ENCODE results near the gene WDFY4.

Gene WDFY4

DNA sequence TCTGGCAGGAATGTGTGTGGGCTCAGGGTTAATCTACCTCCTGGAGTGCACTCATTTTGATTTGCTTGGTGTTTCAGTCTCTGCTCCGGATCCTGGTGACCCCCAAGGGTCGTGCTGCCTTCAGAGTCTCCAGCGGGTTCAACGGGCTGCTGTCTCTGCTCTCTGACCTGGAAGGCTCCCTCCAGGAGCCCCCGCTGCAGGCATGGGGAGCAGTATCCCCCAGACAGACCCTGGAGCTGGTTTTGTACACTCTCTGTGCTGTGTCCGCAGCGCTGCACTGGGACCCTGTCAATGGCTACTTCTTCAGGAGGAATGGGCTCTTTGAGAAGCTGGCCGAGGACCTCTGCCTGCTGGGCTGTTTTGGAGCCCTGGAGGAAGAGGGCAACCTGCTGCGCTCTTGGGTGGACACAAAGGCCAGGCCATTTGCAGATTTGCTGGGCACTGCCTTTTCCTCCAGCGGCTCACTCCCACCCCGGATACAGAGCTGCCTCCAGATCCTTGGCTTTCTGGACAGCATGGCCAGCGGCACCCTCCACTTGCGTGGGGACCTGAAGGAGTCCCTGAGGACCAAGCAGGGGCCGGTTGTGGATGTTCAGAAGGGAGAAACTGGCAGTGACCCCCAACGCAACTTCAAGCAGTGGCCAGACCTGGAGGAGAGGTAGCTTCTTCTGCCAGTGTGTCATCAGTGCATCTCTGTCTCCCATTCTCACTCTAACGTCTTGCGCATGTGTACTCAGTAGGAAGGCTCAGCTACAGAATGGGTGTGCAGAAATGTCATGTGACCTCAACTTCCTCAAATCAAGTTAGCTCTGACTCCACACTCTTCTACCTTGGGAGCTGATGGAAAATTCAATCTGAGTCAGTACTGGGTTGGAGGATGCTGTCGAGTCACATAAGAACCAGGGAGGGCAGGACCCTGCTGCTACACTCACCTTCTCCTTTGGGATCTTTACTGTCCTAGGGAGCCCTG lies 58.5 kb downstream of the WDFY4 start:
- no peaks in the 10 kb centered on the region for H3K36me3 ChIP-seq (ENCODE audit: insufficient read depth, low read length)
- H3K27me3 ChIP-seq (ENCODE audit: insufficient read depth, low read length) = peaks cover 55% of the 10 kb centered on the region
- no peak overlapping the region for H2AFZ ChIP-seq (ENCODE audit: low read length, unreplicated experiment)
- H3K4me1 ChIP-seq (ENCODE audit: control insufficient read depth, insufficient read depth, low read length, unreplicated experiment) = no peaks in the 10 kb centered on the region
- no peak overlapping the region for H3K4me3 ChIP-seq (ENCODE audit: low read depth, low read length)
- H3K79me2 ChIP-seq (ENCODE audit: control insufficient read depth, insufficient read depth, low read length, unreplicated experiment) = no peaks in the 10 kb centered on the region
- H3K27ac ChIP-seq (ENCODE audit: low read depth, low read length) = no peak overlapping the region

DNA sequence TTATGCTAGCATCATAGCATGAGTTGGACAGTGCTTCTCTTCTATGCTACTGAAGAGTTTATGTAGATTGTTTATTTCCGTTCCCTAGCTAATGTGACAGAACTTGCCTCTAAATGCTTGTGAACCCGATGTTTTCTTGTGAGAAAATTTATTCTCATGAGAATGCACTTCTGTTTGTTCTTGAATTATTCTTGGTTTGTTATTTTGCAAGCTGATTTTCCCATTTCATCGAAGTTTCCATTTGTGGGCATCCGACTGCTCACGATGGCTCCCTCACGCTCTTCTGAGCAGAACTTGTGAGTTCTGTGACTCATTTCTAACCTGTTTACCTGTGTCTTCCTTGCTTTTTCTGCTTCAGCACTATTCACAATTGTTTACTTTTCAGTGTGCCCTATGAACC lies 59.9 kb downstream of the WDFY4 start:
- H2AFZ ChIP-seq (ENCODE audit: low read length, unreplicated experiment) = no peak overlapping the region
- H3K4me1 ChIP-seq (ENCODE audit: control insufficient read depth, insufficient read depth, low read length, unreplicated experiment) = no peaks in the 10 kb centered on the region
- H3K4me3 ChIP-seq (ENCODE audit: low read depth, low read length) = no peak overlapping the region
- H3K36me3 ChIP-seq (ENCODE audit: insufficient read depth, low read length) = no peaks in the 10 kb centered on the region
- H3K27ac ChIP-seq (ENCODE audit: low read depth, low read length) = no peak overlapping the region
- H3K79me2 ChIP-seq (ENCODE audit: control insufficient read depth, insufficient read depth, low read length, unreplicated experiment) = no peaks in the 10 kb centered on the region
- H3K27me3 ChIP-seq (ENCODE audit: insufficient read depth, low read length) = peaks cover 41% of the 10 kb centered on the region

DNA sequence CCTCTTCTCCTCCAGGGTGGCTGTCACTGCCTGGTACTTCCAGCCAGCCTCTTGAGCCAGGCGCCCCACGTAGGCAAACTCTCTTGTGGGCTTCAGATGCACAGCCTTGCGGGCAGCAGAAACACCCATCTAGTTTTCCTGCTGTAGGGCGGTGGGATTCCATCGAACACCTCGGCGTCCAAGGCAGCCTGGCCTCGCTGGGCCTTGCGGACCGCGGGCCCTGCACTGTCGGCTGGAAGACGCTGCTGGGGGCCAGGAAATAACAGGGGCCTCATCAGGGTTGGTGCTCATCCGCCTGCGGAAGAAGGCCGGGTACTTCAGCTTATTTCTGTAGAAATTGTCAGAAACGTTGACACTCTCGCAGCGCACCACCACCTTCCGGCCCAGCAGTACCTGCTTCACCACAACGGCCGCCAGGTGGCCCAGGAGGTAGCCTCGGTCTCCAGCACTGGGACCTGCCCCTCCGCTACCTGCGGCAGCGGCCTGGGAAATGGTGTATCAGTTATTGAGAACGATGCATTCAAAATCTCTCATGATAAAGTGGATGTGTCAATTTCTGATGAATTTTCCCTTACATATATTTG lies 61.1 kb downstream of the WDFY4 start:
- Histone ChIP-seq H2AFZ (ENCODE audit: low read length, unreplicated experiment) (no peak overlapping the region), H3K79me2 (ENCODE audit: control insufficient read depth, insufficient read depth, low read length, unreplicated experiment) (no peaks in the 10 kb centered on the region), H3K36me3 (ENCODE audit: insufficient read depth, low read length) (no peaks in the 10 kb centered on the region)

DNA sequence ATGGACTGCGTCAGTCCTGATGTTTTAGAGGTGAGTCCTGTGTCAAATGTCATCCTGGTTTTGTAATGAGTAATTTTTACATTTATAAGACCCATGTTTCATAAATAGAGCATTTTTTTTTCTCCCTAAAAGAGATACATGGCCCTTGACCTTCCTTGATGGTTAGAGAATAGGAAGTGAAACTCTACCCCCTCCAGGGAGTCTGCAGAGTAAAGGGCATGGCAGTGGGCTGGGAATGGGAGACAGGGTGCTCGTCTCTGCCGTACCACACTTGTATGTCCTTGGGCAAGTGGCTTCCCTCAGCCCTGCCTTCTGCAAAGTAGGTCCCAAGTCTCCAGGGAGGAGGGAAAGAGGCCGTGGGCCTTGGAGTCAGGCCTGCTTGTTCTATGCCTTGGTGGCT lies 63.9 kb downstream of the WDFY4 start:
- Histone ChIP-seq H3K4me1 (ENCODE audit: control insufficient read depth, insufficient read depth, low read length, unreplicated experiment) (no peaks in the 10 kb centered on the region), H3K27me3 (ENCODE audit: insufficient read depth, low read length) (peaks cover 27% of the 10 kb centered on the region), H3K4me3 (ENCODE audit: low read depth, low read length) (no peak overlapping the region), H3K79me2 (ENCODE audit: control insufficient read depth, insufficient read depth, low read length, unreplicated experiment) (no peaks in the 10 kb centered on the region), H2AFZ (ENCODE audit: low read length, unreplicated experiment) (no peak overlapping the region), H3K36me3 (ENCODE audit: insufficient read depth, low read length) (no peaks in the 10 kb centered on the region), H3K27ac (ENCODE audit: low read depth, low read length) (no peak overlapping the region)

More for the DNA sequence above, 61.1 kb downstream of the WDFY4 start:
- no peaks in the 10 kb centered on the region for H3K4me1 ChIP-seq (ENCODE audit: control insufficient read depth, insufficient read depth, low read length, unreplicated experiment)
- H3K27ac ChIP-seq (ENCODE audit: low read depth, low read length) = no peak overlapping the region
- H3K4me3 ChIP-seq (ENCODE audit: low read depth, low read length) = no peak overlapping the region
- peaks cover 30% of the 10 kb centered on the region for H3K27me3 ChIP-seq (ENCODE audit: insufficient read depth, low read length)

DNA sequence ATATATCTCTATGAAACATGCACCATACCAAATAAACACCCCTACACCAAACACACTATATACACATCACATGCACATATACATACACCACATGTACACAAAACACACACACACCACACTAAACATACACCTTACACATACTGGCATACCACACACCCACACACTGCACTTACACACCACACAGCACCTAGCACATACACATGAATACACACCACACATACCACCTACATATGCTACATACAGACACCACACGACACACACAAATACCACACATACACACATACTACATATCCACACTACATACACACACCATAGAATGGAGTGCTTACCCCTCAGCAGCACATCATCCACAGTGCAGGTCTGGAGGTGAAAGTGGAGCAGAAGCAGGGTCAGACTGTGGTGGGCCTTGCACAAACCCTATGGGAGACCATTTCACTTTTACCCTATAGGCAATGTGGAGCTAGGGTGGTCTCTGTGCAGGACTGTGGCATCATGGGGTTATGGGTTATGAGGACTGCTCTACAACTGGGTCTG lies 64.6 kb downstream of the WDFY4 start:
- no peaks in the 10 kb centered on the region for H3K36me3 ChIP-seq (ENCODE audit: insufficient read depth, low read length)

DNA sequence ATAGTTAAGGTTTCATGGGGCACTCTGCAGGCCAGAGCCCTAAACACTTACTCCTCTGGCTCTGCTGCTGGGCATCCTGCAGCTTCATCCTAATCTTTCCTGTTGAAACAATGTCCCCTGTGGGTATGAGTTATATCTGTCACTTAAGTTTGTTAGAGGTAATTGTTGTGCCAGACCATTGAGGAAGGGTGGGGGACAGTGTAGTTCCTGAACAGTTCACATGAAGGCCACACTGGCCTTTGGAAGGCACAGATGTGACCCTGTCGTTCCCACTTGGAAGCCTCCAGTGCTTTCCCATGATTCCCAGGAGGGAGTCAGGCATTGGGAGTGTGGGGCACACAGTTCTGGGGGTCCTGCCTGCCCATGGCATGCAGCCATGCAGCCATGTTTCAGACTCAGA lies 65.3 kb downstream of the WDFY4 start:
- H3K36me3 ChIP-seq (ENCODE audit: insufficient read depth, low read length) = no peaks in the 10 kb centered on the region
- H3K27ac ChIP-seq (ENCODE audit: low read depth, low read length) = no peak overlapping the region
- no peaks in the 10 kb centered on the region for H3K4me1 ChIP-seq (ENCODE audit: control insufficient read depth, insufficient read depth, low read length, unreplicated experiment)
- no peak overlapping the region for H3K4me3 ChIP-seq (ENCODE audit: low read depth, low read length)
- no peak overlapping the region for H2AFZ ChIP-seq (ENCODE audit: low read length, unreplicated experiment)
- peaks cover 26% of the 10 kb centered on the region for H3K27me3 ChIP-seq (ENCODE audit: insufficient read depth, low read length)
- H3K79me2 ChIP-seq (ENCODE audit: control insufficient read depth, insufficient read depth, low read length, unreplicated experiment) = no peaks in the 10 kb centered on the region

More for the DNA sequence above, 64.6 kb downstream of the WDFY4 start:
- Histone ChIP-seq H3K4me3 (ENCODE audit: low read depth, low read length) (no peak overlapping the region), H2AFZ (ENCODE audit: low read length, unreplicated experiment) (no peak overlapping the region), H3K27ac (ENCODE audit: low read depth, low read length) (no peak overlapping the region), H3K27me3 (ENCODE audit: insufficient read depth, low read length) (peaks cover 27% of the 10 kb centered on the region), H3K79me2 (ENCODE audit: control insufficient read depth, insufficient read depth, low read length, unreplicated experiment) (no peaks in the 10 kb centered on the region), H3K4me1 (ENCODE audit: control insufficient read depth, insufficient read depth, low read length, unreplicated experiment) (no peaks in the 10 kb centered on the region)

DNA sequence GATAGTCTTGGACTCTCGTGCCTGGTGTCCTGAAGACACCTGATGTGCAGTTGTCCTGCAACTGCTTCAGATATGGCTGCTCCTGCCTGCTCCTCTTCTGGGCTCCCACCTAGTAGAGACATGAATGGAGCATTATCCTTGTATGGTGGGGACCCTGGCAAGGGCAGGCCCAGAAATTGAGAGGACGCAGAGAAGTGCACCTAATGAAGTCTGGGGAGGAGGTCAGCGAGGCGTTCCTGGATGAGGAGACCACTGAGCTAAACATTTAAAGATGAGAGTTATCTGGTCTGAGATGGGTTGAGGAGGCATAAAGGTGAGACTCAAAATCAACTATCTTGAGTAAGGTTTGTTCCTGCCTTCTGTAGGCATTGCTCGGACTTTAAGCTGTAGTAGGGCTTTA lies 66.3 kb downstream of the WDFY4 start:
- no peaks in the 10 kb centered on the region for H3K36me3 ChIP-seq (ENCODE audit: insufficient read depth, low read length)
- no peaks in the 10 kb centered on the region for H3K79me2 ChIP-seq (ENCODE audit: control insufficient read depth, insufficient read depth, low read length, unreplicated experiment)
- H3K27ac ChIP-seq (ENCODE audit: low read depth, low read length) = no peak overlapping the region
- peaks cover 33% of the 10 kb centered on the region for H3K27me3 ChIP-seq (ENCODE audit: insufficient read depth, low read length)
- no peak overlapping the region for H2AFZ ChIP-seq (ENCODE audit: low read length, unreplicated experiment)
- H3K4me1 ChIP-seq (ENCODE audit: control insufficient read depth, insufficient read depth, low read length, unreplicated experiment) = no peaks in the 10 kb centered on the region
- no peak overlapping the region for H3K4me3 ChIP-seq (ENCODE audit: low read depth, low read length)

DNA sequence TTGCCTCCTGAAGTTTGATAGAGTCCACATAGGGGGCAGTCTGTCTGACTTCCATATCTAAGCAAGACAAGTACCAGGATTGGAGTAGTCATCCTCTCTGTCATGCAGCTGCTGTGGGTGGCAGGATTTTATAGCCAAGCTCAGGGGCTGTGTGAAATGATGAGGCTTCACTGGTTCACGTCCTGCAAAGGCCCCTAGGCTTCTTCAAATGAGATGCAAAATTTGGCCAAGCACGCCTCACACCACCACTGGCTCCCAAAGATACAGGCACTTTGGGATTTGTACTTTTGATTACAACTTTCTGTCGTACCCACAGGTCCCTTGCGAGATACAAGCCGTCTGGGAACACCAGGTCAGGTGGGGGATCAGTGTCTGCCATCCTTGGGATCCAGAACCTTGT lies 67.1 kb downstream of the WDFY4 start:
- Histone ChIP-seq H3K36me3 (ENCODE audit: insufficient read depth, low read length) (no peaks in the 10 kb centered on the region), H2AFZ (ENCODE audit: low read length, unreplicated experiment) (no peak overlapping the region), H3K4me1 (ENCODE audit: control insufficient read depth, insufficient read depth, low read length, unreplicated experiment) (no peaks in the 10 kb centered on the region), H3K27me3 (ENCODE audit: insufficient read depth, low read length) (peaks cover 39% of the 10 kb centered on the region), H3K79me2 (ENCODE audit: control insufficient read depth, insufficient read depth, low read length, unreplicated experiment) (no peaks in the 10 kb centered on the region), H3K27ac (ENCODE audit: low read depth, low read length) (no peak overlapping the region), H3K4me3 (ENCODE audit: low read depth, low read length) (no peak overlapping the region)

DNA sequence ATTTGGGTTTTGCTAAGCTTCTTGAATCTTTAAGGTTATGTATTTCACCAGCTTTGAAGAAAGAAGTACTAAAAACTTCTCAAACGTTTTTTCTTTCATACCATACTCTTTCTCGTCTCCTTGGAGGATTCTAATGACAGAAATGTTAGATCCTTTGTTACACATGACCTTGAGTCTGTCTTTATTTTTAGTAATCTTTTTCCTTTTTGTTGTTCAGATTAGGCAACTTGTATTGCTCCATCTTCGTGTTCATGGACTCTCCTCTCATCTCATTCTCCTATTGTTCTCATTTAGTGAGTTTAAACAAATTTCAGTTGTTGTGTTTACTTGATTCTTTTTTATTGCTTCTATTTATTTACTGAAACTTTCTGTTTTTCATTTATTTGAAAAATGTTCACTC lies 73.7 kb downstream of the WDFY4 start:
- no peaks in the 10 kb centered on the region for H3K36me3 ChIP-seq (ENCODE audit: insufficient read depth, low read length)
- H3K27ac ChIP-seq (ENCODE audit: low read depth, low read length) = no peak overlapping the region
- no peak overlapping the region for H3K4me3 ChIP-seq (ENCODE audit: low read depth, low read length)
- no peaks in the 10 kb centered on the region for H3K4me1 ChIP-seq (ENCODE audit: control insufficient read depth, insufficient read depth, low read length, unreplicated experiment)
- peaks cover 65% of the 10 kb centered on the region for H3K27me3 ChIP-seq (ENCODE audit: insufficient read depth, low read length)
- no peaks in the 10 kb centered on the region for H3K79me2 ChIP-seq (ENCODE audit: control insufficient read depth, insufficient read depth, low read length, unreplicated experiment)
- no peak overlapping the region for H2AFZ ChIP-seq (ENCODE audit: low read length, unreplicated experiment)

DNA sequence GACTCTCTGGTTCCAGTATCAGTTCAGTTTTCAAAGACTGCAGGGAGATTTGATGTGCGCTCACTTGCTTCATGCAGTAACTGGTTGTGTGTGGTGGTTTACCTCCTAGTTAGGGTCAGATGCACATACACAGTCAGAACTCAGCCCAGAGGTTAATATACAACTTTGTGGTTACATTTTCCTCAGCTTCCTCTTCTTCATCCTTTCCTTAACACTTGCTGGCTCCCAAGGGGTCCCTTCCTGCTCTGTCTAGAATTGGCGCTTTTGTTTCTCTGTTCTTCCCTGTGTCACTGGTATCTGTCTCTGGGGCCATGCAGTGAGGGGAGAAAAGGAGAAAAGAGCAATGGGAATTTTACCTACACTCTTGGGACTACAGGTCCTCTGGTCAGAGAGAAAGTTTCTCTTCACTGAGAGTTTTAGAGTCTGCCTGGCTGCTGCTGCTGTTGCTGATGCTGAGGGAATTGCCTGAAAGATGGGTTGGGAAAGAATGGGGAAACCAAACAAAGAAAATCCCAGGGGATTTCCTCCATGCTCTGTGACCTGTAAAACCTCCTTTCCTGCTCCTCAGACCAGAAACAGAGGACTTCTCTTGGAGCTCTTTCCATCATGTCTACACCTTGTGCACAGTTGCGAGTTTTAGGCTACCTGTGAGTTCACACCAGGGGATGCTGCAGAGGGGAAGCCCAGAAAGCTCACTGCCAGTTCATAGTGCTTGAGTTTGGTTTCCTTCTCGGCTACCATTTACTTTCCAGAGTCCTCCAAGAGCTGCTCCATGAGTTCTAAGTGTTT lies 74.6 kb downstream of the WDFY4 start:
- Histone ChIP-seq H3K4me3 (ENCODE audit: low read depth, low read length) (no peak overlapping the region), H3K79me2 (ENCODE audit: control insufficient read depth, insufficient read depth, low read length, unreplicated experiment) (no peaks in the 10 kb centered on the region), H3K4me1 (ENCODE audit: control insufficient read depth, insufficient read depth, low read length, unreplicated experiment) (no peaks in the 10 kb centered on the region), H3K27me3 (ENCODE audit: insufficient read depth, low read length) (peaks cover 63% of the 10 kb centered on the region), H2AFZ (ENCODE audit: low read length, unreplicated experiment) (no peak overlapping the region), H3K27ac (ENCODE audit: low read depth, low read length) (no peak overlapping the region), H3K36me3 (ENCODE audit: insufficient read depth, low read length) (no peaks in the 10 kb centered on the region)

All from ACC112 (cell line).